Measurements from ENCODE around the gene FBXO34. TPM values are rescaled to one million over a fixed set of nuclear protein-coding genes. Genes with fewer than 3 reads are reported as not detected.

The FBXO34 gene
- total and polyA plus RNA-seq, 2 of the 13 experiments (the other 11 are each of a cell fraction or from before 2014, with no cell fraction given): 8.8 to 13.5 TPM

- TF ChIP-seq CREB1 (IDR thresholded peaks at IDR 0.05) (peak; percentile 54; the same call in 1 of the 2 replicates), CREB1 (CRISPR knock-in tag; IDR thresholded peaks at IDR 0.05) (peak; percentile 54; the same call in 1 of the 2 replicates), ZNF883 (CRISPR knock-in tag; IDR thresholded peaks at IDR 0.05; ENCODE audit: not compliant biosample characterization) (no peak), ZXDC (CRISPR knock-in tag; IDR thresholded peaks at IDR 0.05) (no peak), PHF20 (CRISPR knock-in tag; IDR thresholded peaks at IDR 0.05) (no peak), BCL6 (CRISPR knock-in tag; IDR thresholded peaks at IDR 0.05) (no peak), HBP1 (CRISPR knock-in tag; IDR thresholded peaks at IDR 0.05; ENCODE audit: low read depth) (no peak), ARNT (IDR thresholded peaks at IDR 0.05) (no peak), AHDC1 (CRISPR knock-in tag; IDR thresholded peaks at IDR 0.05; ENCODE audit: borderline replicate concordance) (peak; percentile 38; the same call in 1 of the 2 replicates), NR2F6 (IDR thresholded peaks at IDR 0.05) (peak; percentile 31; the same call in 1 of the 2 replicates), NR2F6 (CRISPR knock-in tag; IDR thresholded peaks at IDR 0.05) (no peak), HOXD1 (CRISPR knock-in tag; IDR thresholded peaks at IDR 0.05) (no peak), NKX3-1 (CRISPR knock-in tag; IDR thresholded peaks at IDR 0.05) (no peak), ATF1 (CRISPR knock-in tag; IDR thresholded peaks at IDR 0.05) (no peak), CENPBD1 (CRISPR knock-in tag; IDR thresholded peaks at IDR 0.05; ENCODE audit: borderline replicate concordance, low read depth) (no peak), ZNF101 (CRISPR knock-in tag; IDR thresholded peaks at IDR 0.05; ENCODE audit: borderline replicate concordance, low read depth) (no peak), FOSL2 (CRISPR knock-in tag; IDR thresholded peaks at IDR 0.05) (peak; percentile 69), NR2F1 (CRISPR knock-in tag; IDR thresholded peaks at IDR 0.05) (peak in 1 of 2 experiments; percentile 36; a peak in 1 of 4 replicates), TARDBP (CRISPR knock-in tag; IDR thresholded peaks at IDR 0.05) (no peak), CHCHD3 (CRISPR knock-in tag; IDR thresholded peaks at IDR 0.05) (no peak), MXD1 (CRISPR knock-in tag; IDR thresholded peaks at IDR 0.05) (no peak)
Observed at GRCh38 chr14:55381040-55381439, 109.8 kb downstream of the FBXO34 start (continued).

Data from HepG2 (cell line).